Measurements from ENCODE around the gene CMIP. TPM values are rescaled to one million over a fixed set of nuclear protein-coding genes. Genes with fewer than 3 reads are reported as not detected.
"Not testable (repeated sequence)": the region's sequence is repeated elsewhere in the genome, so short reads cannot be mapped to it uniquely, and the experiment has no call there.

The CMIP gene
- total and polyA plus RNA-seq, 10 of the 15 experiments (the other 5 are each of a cell fraction or from before 2014, with no cell fraction given), result 1.2 to 43.2 (median 4.4) TPM

- TF ChIP-seq STAT3 (IDR thresholded peaks at IDR 0.05; ENCODE audit: low read depth, low read length), result no peak
- TF ChIP-seq RAD21 (IDR thresholded peaks at IDR 0.05; ENCODE audit: insufficient read depth, low read depth, low read length), result peak; percentile 99
- no peak for TF ChIP-seq CREB1 (IDR thresholded peaks at IDR 0.05; ENCODE audit: low read depth)
These were observed 40.8 kb upstream of the CMIP start (continued) for GRCh38 chr16:81403601-81404391.

GRCh38 chr16:81405002-81405401, 39.6 kb upstream of the CMIP start:
- ChIA-PET SMC1A (ENCODE audit: uncharacterized antibody, unreplicated experiment) (interaction anchor here (1.0 to 2.5 kb wide), 7 partner anchors 19 to 334 kb away, joined by 3 to 10 read pairs (median 4); no protein-coding TSS in a partner anchor), CTCF (interaction anchor here (1.2 to 3.2 kb wide), 4 partner anchors 46 to 319 kb away, joined by 3 to 28 read pairs (median 17); no protein-coding TSS in a partner anchor), RAD21 (ENCODE audit: unreplicated experiment) (interaction anchor here (1.4 to 2.8 kb wide), 5 partner anchors 12 to 292 kb away, joined by 3 to 16 read pairs (median 5); no protein-coding TSS in a partner anchor)
- H4K20me1 ChIP-seq (ENCODE audit: control insufficient read depth, insufficient read depth); ATAC-seq; H3K9me3 ChIP-seq (replicated peaks; ENCODE audit: control insufficient read depth, insufficient read depth, low read length); H3K36me3 ChIP-seq (ENCODE audit: control insufficient read depth in 2 of 2, insufficient read depth in 2 of 2, low read length in 1 of 2); H3K27me3 ChIP-seq (replicated peaks in 1 of 2; ENCODE audit: control insufficient read depth in 2 of 2, insufficient read depth in 2 of 2, low read length in 1 of 2); BruUV-seq (replicated peaks); intact Hi-C loops (cut with micrococcal nuclease; ENCODE audit: unreplicated experiment); H3K4me3 ChIP-seq; H3K9ac ChIP-seq (ENCODE audit: control insufficient read depth, insufficient read depth, low read length); H3K4me1 ChIP-seq (ENCODE audit: control insufficient read depth, insufficient read depth, low read length); POLR2A ChIA-PET; FAIRE-seq; H3K4me2 ChIP-seq (ENCODE audit: control insufficient read depth, insufficient read depth); H3K79me2 ChIP-seq (ENCODE audit: control insufficient read depth, insufficient read depth, low read length); DNase-seq (ENCODE audit: low read depth, low spot score); H2AFZ ChIP-seq (ENCODE audit: control insufficient read depth, low read depth, low read length); H3K27ac ChIP-seq (ENCODE audit: control insufficient read depth, insufficient read depth): not testable (repeated sequence)
- WGBS (ENCODE audit: insufficient coverage, insufficient replicate concordance, low lambda C conversion rate, missing lambda C conversion rate), result 29% methylated on average over 2 of the region's 2 CpGs
- in situ Hi-C loops (cut with MboI), result loop anchor here (10.0 kb wide), 1 partner anchor 320 kb away; no protein-coding TSS in a partner anchor

- in situ Hi-C loops (cut with MboI) (loop anchor here (10.0 kb wide), 1 partner anchor 319 kb away; no protein-coding TSS in a partner anchor), intact Hi-C loops (cut with micrococcal nuclease; ENCODE audit: unreplicated experiment) (no loop called here)
- ATAC-seq (no peak), FAIRE-seq (no peak), DNase-seq (ENCODE audit: low read depth, low spot score) (no peak)
- H3K36me3 ChIP-seq (ENCODE audit: control insufficient read depth in 2 of 2, insufficient read depth in 2 of 2, low read length in 1 of 2), result no peaks in the 10 kb centered on the region
- 72% methylated on average over 11 of the region's 11 CpGs for WGBS (ENCODE audit: insufficient coverage, insufficient replicate concordance, low lambda C conversion rate, missing lambda C conversion rate)
- H3K79me2 ChIP-seq (ENCODE audit: control insufficient read depth, insufficient read depth, low read length), result no peaks in the 10 kb centered on the region
- H2AFZ ChIP-seq (ENCODE audit: control insufficient read depth, low read depth, low read length), result no peak overlapping the region
- POLR2A ChIA-PET, result interaction anchor here (0.6 kb wide), 1 partner anchor 195 kb away, joined by 3 read pairs; no protein-coding TSS in a partner anchor
- RAD21 ChIA-PET (ENCODE audit: unreplicated experiment), result no interaction called here
- H3K9me3 ChIP-seq (replicated peaks; ENCODE audit: control insufficient read depth, insufficient read depth, low read length), result no peaks in the 10 kb centered on the region
- H3K27me3 ChIP-seq (replicated peaks in 1 of 2; ENCODE audit: control insufficient read depth in 2 of 2, insufficient read depth in 2 of 2, low read length in 1 of 2), result no peaks in the 10 kb centered on the region; a peak in 1 of 4 replicates
- no peaks in the 10 kb centered on the region for H4K20me1 ChIP-seq (ENCODE audit: control insufficient read depth, insufficient read depth)
- SMC1A ChIA-PET (ENCODE audit: uncharacterized antibody, unreplicated experiment), result no interaction called here
- CTCF ChIA-PET, result interaction anchor here (1.2 to 3.2 kb wide), 3 partner anchors 46 to 318 kb away, joined by 3 to 28 read pairs (median 18); no protein-coding TSS in a partner anchor
- H3K9ac ChIP-seq (ENCODE audit: control insufficient read depth, insufficient read depth, low read length), result no peak overlapping the region
- H3K4me2 ChIP-seq (ENCODE audit: control insufficient read depth, insufficient read depth), result no peak overlapping the region
- no TSS peak for BruUV-seq (replicated peaks)
- H3K4me3 ChIP-seq, result no peak overlapping the region
- no peaks in the 10 kb centered on the region for H3K4me1 ChIP-seq (ENCODE audit: control insufficient read depth, insufficient read depth, low read length)
- no peak overlapping the region for H3K27ac ChIP-seq (ENCODE audit: control insufficient read depth, insufficient read depth)
- TF ChIP-seq POU2F2 (IDR thresholded peaks at IDR 0.05; ENCODE audit: borderline replicate concordance, low read depth, low read length) (no peak), MAX (IDR thresholded peaks at IDR 0.05; ENCODE audit: low read depth, low read length) (no peak), IRF5 (IDR thresholded peaks at IDR 0.05; ENCODE audit: borderline replicate concordance) (no peak), HSF1 (IDR thresholded peaks at IDR 0.05; ENCODE audit: low read depth, low read length) (no peak), JUND (IDR thresholded peaks at IDR 0.05; ENCODE audit: low read depth, low read length) (no peak), POLR2AphosphoS2 (IDR thresholded peaks at IDR 0.05; ENCODE audit: low read depth, low read length) (no peak), EP300 (IDR thresholded peaks at IDR 0.05; ENCODE audit: borderline replicate concordance in 1 of 2, control insufficient read depth in 1 of 2, low read depth in 2 of 2, low read length in 2 of 2) (no peak)
These were observed 38.9 kb upstream of the CMIP start for GRCh38 chr16:81405702-81406113.

All from GM12878 (cell line).